DND-41 (cell line): ENCODE data around the gene AAMDC.

Experiments used
- CTCF ChIP-seq: IDR thresholded peaks from 2 replicates; pipeline ENCODE4 v1.5.1; 2012; ENCODE audit warnings: borderline replicate concordance, low read length, moderate library complexity, mild to moderate bottlenecking; ENCODE audit not compliant: poor library complexity, severe bottlenecking; ENCODE audit errors: extremely low read depth
- EZH2 ChIP-seq: IDR thresholded peaks from 3 replicates; pipeline ENCODE4 v1.6.1; 2012; ENCODE audit warnings: borderline replicate concordance, low read depth, mild to moderate bottlenecking, moderate library complexity, low read length, inconsistent platforms; ENCODE audit not compliant: severe bottlenecking

DNA sequence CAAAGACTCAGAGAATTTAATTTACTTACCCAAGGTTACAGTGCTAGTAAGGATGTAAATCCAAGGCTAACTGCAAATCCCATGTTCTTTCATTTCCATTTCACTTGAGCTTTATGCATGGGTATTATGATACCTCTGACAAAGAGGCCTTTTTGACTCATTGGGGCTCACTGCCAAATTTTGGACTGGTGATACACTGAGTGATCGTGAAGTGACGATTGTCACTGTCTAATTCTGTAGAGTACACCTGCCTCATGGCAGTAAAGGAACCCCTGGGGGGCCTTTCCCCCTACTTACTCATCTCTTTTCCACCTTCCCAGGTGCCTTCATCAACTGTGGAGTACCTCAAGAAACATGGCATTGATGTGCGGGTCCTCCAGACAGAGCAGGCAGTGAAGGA is 50.9 kb downstream of the AAMDC start:
- no peak for TF ChIP-seq CTCF
- TF ChIP-seq EZH2 = no peak
